Activated T-cell treated with anti-CD3 and anti-CD28 coated beads for 4 hours (primary cell): ENCODE measurements around the gene DNAJC3.
"Not testable (repeated sequence)": the region's sequence is repeated elsewhere in the genome, so short reads cannot be mapped to it uniquely, and the experiment has no call there.

Source experiments
- DNase-seq: peaks from one replicate; pipeline ENCODE4 v3.0.0-alpha.2; 2020

Gene DNAJC3

DNA sequence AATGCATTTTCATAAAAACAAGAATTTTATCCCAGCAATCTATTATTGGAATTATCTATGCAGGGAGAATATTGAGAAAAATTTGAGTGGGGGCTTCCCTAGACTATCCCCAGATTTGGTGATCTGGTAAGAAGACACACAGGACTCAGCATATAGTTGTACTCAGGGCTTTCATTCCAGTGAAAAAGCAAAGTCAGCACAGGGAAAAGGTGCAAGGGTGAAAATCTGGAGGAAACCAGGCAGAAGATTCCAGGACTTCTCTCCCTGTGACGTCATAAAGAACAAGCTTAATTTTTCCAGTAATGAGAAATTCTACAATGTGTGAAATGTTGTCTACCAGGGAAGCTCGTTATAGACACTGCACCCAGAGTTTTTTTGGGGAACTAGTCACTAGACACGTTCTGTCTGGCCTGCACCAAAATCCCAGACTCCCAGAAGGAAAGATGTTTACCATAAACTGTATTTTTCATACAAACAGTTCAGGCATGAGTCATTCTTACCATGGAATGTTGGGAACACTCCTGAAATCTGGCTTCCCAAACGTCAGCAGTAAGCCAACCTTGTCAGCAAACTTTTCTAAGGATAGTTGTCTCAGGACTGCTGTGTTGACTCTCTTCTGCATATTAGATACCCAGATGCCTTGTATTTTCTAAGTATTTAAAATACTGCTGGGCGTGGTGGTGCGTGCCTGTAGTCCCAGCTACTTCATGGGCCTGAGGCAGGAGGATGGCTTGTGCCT is 107.4 kb downstream of the DNAJC3 start:
- DNase-seq = no peak

DNA sequence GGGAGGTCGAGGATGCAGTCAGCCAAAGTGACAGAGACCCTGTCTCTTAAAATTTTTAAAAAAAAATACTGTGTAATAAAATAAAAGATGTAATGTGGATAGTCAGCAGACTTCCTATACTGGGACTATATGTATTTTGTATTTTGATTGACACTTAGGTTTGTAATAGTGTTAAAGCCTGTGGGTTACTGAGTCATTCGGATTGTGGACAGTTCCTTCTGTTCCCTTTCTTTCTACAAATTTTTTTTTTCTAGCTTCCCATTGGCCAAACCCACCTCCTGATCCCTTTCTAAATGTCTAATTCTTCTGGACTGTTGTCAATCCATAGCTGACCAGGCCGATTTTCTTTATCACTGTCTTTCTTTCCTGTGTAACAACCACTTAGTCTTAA is 108.0 kb downstream of the DNAJC3 start:
- no peak for DNase-seq

DNA sequence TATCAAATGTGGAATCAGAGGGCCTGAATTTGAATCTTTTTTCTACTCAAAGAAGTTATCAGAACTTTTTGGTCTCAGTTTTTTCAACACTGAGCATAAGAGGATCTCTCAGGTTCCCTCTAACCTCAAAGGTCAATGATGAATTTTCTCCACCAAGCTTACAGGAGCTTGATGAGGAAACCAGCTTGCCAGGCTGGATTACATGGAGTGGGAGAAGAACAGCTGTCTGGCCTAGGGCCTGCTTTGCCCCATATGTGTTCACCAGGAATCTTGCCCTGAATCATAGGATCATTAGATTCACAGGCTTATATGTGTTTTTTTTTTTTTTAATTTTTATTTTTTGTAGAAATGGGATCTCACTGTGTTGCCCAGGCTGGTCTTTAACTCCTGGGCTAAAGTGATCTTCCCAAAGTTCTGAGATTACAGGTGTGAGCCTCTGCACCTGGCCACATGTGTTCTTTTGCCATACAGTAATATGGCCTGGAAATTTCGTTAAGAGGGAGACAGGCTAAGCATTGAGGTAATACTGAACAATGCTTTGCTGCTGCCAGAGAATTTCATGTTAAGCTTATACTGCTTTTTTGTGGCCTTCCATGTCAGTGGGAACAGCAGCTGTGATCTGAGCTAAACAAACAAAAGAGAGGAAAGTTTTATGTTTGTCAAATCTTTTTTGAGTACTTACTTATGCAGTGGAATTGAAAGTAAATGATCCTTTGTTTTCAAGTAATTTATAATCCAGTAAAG is 110.6 kb downstream of the DNAJC3 start:
- no peak for DNase-seq

DNA sequence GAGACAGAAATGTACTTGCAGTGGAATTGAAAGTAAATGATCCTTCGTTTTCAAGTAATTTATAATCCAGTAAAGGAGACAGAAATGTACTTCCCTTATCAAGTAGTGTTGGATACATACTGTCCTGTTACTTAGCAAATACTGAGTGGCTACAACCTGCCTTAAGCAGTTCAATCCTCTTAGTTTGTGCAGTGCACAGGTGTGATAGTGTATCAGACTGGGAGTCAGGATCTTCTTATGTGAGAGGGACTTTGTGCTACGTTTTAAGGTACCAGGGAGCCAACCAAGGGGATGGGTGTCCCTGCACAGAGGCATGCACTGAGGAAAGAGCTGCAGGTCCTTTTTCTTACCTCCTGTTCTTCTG is 111.1 kb downstream of the DNAJC3 start:
- no peak for DNase-seq

DNA sequence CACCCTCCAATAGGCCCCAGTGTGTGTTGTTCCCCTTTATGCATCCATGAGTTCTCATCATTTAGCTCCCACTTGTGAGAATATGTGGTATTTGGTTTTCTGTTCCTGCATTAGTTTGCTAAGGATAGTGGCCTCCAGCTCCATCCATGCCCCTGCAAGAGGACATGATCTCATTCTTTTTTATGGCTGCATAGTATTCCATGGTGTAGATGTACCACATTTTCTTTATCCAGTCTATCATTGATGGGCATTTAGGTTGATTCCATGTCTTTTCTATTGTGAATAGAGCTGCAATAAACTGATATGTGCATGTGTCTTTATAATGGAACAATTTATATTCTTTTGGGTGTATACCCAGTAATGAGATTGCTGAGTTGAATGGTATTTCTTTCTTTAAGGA is 112.4 kb downstream of the DNAJC3 start:
- not testable (repeated sequence) for DNase-seq

DNA sequence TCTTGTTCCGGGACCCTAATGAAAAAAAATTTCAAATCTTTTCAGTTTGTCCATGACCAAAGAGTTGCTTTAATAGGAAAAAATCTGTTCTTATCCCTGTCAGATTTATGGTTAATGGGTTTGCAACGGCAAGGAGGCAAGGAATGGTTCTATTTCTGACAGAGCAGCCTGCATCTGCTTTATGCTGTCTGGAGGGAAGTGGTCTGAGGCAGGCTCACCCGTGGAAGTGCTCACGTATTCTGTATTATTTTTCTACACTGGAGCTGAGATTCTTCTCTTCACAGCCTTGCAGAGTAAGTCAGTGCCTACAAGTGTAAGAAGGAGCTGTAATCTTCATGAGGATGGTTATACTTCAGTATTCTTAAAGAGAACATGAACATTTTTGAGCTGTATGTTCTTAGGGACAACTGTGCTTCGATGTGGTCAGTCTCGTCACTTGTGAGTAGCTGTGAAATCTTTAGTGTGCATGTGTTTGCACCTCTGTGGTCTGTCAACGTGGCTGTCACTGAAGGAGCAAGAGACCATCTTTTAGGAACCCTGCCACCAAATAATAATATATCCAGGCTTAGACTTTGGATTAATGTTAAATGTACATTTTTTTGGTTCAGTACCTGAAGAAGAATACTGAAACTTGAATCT is 114.3 kb downstream of the DNAJC3 start:
- no peak for DNase-seq

DNA sequence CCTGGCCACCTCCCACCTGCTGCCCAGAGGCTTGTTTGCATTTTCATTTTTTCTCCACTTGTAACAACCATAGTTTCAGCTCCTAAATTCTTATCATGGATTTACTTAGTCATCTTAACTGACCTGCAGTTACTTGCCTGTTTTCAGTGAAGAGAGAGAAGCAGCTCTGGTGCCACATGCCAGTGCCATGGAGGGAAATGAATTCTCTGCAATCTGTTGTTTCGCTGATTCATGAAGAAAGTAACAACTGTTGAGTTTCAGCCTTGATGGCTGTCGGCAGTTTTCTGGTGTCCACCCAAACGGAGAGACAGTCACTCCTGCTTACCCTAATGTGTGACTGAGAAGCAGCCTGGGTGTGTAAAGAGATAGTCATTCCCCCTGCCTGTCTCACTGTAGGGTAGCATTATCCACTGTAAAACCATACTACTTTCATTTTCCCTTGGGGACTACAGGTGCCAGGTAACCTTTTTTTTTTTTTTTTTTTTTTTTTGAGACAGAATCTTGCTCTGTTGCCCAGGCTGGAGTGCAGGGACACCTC is 116.1 kb downstream of the DNAJC3 start:
- DNase-seq = no peak

DNA sequence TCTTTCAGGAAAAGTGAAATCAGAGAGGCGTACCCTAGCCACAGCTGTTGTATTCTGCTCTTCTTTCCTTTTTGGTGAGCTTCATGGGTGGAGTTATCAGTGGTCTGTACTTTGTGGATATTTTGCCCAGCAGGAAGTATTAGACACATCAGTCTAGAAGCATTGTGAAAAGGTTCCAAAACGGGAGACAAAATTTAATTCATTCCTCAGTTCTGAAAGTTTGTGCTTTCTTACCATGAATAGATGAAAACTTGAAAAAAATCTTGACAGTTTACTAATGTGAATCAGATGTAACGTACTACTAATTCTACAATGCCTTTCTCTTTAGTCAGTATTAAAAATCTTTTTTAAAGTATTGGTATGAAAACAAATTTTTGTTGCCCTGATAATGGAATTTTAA is 116.8 kb downstream of the DNAJC3 start:
- DNase-seq = no peak

DNA sequence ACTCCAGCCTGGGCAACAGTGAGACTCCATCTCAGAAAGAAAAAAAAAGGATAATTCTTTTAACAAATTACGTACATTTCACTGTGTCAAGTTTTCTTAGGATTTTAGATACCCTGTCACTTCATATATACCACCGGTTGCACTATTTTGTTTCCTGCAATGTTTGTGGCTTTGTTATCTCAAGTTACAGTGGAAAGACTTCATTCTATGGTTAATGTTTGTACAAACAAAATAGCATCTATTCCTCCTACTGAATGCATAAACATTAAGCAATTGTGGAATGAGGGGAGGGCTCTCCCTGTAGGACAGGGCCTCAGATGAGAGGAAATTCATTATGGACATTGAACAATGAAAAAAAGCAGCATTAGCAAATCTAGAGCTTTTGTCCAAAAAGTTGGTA is 120.1 kb downstream of the DNAJC3 start:
- DNase-seq = no peak

DNA sequence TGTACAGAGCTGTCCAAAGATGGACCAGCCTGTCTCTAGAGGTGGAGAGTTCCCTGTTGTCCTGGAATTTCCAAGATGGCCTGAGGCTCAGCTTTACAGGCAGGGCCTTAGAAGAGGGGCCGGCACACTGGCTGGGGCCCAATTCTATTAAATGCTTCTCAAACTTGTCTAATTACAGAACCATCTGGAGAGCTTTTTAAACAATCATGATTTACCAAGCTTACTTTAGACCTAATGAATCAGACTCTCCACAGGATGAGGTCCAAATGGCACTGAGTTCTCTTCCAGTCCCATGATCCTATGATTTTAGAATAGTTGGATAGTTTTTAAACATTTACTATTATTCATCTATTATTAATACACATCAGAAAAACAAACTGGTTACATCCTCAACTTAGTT is 123.5 kb downstream of the DNAJC3 start:
- no peak for DNase-seq

DNA sequence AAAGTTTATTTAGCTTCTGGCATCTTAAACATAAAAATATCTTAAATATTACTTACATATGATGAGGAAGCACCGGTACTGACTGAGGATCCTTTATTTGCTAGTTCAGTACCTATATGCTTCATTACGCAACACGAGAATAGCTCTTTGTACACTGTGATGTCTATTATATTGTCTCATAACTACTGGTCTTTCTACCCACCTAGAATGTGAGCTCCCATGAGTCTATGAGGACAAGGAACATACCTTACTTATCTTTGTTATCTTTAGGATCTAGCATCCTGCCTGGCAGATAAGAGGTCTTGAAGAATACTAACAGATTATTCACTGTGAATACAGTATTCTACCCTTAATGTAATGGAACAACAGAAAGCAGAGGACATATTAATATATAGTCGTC is 124.9 kb downstream of the DNAJC3 start:
- no peak for DNase-seq

DNA sequence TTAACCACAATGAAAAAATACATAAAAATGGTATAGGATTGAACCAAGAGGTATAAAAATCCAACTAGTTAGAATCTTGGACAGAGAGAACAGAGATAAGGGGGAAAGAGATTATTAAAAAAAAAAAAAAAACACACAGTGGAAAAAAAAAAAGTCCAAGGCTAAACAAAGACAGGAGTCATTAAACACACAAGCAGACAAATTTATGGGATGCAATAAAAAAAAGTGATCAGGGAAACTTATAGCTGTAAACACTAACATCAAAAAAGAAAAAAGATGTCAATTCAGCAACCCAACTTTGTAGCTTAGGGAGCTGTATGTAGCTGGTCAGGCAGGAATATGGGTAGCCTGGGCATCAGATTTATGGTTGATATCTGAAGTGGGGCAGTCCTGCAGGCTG is 129.0 kb downstream of the DNAJC3 start:
- DNase-seq = no peak

DNA sequence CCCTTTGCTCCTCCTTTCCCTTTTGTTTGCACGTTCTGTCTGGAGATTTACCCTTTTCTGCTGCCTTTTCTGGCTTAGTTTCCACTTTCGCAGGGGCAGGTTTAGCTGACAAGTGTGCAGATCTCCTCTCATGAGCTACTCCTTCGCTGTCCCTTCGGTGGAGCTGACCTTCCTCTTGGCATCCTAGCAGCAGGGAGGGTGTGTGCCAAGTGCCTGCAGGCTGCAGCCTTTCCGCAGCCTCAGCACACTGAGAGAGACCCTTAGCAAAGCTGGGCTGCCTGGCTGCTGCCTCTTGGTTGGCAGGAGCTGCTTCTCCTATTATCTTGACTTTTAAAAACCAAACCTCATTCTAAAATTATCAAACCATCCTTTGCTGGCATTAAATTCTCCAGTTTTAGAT is 132.5 kb downstream of the DNAJC3 start:
- no peak for DNase-seq

DNA sequence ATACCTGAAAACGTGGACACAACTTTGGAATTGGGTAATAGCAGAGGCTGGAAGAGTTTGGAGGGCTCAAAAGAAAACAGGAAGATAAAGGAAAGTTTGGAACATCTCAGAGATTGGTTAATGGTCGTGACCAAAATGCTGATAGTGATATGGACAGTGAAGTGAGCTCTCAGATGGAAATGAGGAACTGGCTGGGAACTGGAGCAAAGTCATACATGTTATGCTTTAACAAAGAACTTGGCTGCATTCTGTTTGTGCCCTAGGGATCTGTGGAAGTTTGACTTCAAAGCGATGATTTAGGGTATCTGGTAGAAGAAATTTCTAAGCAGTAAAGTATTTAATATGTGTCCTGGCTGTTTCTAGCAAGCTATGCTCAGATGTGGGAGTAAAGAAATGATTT is 136.2 kb downstream of the DNAJC3 start:
- DNase-seq = no peak

DNA sequence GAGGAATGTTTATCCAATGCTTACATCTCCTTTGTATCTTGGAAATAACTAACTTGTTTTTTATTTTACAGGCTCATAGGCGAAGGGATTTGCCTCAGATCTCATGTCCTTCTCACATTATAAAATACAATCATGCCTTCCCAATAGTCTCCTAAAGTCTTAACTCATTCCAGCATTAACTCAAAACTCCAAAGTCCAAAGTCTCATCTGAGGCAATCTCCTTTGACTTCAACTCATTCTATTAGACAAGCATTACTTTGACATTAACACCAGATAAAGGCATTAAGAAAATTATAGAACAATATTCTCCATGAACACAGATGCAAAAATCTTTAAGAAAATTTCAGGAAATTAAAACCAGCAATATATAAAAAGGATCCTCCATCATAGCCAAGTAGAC is 137.6 kb downstream of the DNAJC3 start:
- DNase-seq = no peak

DNA sequence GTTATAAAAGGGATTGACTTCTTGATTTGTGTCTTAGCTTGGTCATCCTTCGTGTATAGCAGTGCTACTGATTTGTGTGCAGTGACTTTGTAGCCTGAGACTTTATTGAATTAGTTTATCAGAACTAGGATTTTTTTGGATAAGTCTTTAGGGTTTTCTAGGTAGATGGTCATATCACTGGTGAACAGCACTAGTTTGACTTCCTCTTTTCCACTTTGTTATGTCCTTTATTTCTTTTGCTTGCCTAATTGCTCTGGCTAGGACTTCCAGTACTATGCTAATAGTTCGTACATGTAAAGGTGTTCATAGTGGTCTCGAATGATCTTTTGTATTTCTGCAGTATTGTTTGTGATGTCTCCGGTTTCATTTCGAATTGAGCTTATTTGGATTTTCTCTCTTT is 145.4 kb downstream of the DNAJC3 start:
- DNase-seq = no peak

DNA sequence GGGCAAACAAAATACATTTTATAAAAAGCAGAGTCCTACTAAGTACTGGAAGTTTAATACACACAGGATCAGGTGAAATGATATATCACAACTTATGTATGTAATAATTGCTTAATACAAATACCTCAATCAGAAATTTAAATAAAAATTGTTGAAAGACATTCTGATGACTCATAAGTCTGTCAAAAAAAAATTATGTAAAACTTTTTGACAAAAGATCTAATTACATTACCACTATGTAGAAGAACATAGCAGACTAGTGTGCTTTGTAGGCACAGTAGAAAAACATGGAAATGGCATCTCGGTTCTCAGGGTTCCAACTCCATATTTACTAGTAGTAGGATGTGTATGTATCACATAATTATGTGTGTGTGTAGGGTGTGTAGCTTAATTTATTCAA is 156.2 kb downstream of the DNAJC3 start:
- DNase-seq = no peak

DNA sequence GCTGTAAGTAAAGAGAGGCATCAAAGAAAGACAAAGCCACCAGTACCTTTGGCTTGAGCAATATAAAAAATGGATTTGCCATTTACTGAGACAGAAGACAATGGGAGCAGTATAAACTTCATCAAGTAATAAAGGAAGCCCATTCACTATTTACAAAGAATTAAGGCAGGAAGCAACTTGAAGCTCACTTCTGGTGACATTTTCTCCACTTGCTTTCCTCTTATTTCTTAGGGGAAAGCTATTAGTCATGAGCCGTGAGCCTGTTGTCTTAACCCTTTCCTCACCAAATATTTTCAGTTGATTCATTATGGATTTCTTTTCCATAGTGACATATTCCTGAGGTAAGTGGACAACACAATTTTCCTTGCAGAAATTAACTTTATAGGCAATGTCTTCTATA is 156.8 kb downstream of the DNAJC3 start:
- no peak for DNase-seq

DNA sequence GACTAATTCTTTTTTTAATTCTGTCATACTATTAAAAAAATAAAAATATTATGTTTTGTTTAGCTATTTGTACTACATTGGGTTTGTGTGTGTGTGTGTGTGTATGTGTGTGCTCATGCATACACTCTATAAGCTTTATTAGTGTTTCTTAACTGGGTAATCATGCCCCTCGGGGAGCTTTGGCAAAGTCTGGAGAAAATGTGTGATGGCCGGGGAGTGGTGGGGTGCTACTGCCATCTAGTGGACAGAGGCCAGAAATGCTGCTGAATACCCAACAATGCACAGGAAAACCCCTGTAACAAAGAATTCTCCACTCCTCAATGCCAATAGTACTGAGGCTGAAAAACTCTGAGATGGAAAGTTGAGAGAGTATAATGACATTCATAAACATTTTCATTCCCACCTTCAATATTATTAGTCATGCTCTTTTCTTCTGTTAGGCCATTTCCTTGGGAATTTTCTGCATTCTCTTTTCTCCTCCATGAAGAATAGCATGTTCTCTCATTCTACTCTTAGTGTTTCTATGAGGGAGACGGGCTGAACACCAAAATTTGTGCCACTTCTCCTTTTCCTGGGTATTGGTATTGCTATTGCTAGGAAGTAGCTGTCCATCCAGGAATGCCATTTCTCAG is 157.3 kb downstream of the DNAJC3 start:
- peak; percentile 59 for DNase-seq

DNA sequence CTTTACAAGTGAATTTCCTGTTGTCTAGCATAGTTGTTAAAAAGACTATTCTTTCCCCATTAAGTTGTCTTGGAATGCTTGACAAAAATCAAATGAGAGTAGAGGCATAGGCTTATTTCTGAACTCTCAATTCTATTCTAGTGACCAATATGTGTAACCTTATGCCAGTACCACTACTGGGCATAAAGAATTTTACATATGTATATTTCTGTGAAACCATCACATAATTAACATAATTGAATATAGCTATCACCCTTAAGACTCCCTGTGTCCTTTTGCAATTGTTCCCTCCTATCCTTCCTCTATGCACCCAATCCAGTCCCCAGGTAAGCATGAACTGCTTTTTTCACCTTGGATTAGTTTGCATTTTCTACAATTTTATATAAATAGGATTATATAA is 165.0 kb downstream of the DNAJC3 start:
- no peak for DNase-seq

DNA sequence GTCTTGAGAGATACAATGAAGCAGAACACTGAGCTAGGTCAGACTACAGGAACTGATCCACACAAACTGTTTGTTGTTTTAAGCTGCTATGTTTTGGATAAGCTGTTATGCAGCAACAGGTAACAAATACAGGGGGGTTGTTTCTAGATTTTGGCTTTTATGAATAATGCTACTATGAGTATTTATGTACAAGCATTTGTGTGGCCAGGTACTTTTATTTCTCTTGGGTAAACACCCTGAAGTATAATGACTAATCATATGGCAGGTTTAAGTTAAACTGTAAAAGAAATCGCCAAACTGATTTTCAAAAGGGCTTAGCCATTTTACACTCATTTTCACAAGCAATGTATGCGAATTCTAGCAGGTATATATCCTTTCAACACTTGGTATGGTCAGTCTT is 166.0 kb downstream of the DNAJC3 start:
- no peak for DNase-seq
